Measurements from ENCODE around the gene SLC35F1.

SLC35F1 gene

DNA sequence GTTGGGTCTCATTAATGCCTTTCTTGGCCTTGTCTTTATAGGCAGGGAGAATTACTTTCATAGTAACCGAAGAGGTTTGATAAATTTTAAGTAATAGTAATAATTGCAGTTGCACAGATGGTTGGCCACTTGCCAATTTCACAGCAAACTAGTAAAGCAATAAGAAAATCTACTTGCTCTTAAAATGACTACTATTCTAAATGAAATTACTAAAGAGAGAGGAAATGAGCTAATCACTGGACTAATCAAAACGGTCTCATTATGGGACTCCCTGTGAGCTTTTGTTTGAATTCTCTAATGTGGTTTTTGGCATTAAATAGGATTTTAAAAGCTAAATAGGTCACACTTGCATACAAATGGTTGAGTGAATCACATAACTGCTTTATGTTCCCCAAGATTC, 413.6 kb downstream of the SLC35F1 start:
- Histone ChIP-seq H3K36me3 (ENCODE audit: control insufficient read depth in 5 of 5, insufficient read depth in 5 of 5, low read length in 5 of 5) (no peaks in the 10 kb centered on the region), H3K9me3 (ENCODE audit: control insufficient read depth in 5 of 5, low read length in 5 of 5) (no peaks in the 10 kb centered on the region), H3K4me3 (ENCODE audit: low read depth in 1 of 5, low read length in 5 of 5) (no peak overlapping the region), H3K27me3 (ENCODE audit: control insufficient read depth in 5 of 5, insufficient read depth in 4 of 5, low read length in 5 of 5) (no peaks in the 10 kb centered on the region), H3K27ac (ENCODE audit: low read depth, low read length) (no peak overlapping the region), H3K9ac (ENCODE audit: low read length in 5 of 5) (no peak overlapping the region), H3K4me1 (ENCODE audit: control insufficient read depth in 5 of 5, insufficient read depth in 5 of 5, low read length in 5 of 5) (peaks cover 3 to 28% (median 20%) of the 10 kb centered on the region in 5 donors)

DNA sequence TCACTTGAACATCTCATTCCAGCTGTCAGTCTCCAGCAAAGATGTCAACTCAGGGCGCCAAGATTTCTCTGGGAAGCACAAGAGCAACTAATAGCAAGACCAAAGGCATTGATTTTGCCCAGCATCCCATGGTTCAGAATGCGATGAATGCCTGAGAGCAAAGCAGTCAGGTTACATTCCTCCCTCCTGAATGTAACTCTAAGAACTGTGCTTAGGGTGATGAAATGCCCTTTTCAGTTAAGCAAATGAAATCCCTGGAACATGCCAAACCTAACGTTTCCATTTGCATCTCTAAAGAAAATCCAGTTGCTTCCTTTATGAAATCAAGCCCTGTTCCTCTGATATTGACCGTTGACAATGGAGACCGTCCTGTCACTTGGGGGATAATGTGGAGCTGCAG, 417.1 kb downstream of the SLC35F1 start:
- Histone ChIP-seq H3K9me3 (ENCODE audit: control insufficient read depth in 5 of 5, low read length in 5 of 5) (no peaks in the 10 kb centered on the region), H3K27ac (ENCODE audit: low read depth, low read length) (no peak overlapping the region), H3K27me3 (ENCODE audit: control insufficient read depth in 5 of 5, insufficient read depth in 4 of 5, low read length in 5 of 5) (no peaks in the 10 kb centered on the region), H3K4me1 (ENCODE audit: control insufficient read depth in 5 of 5, insufficient read depth in 5 of 5, low read length in 5 of 5) (no peaks in the 10 kb centered on the region), H3K9ac (ENCODE audit: low read length in 5 of 5) (no peak overlapping the region), H3K36me3 (ENCODE audit: control insufficient read depth in 5 of 5, insufficient read depth in 5 of 5, low read length in 5 of 5) (no peaks in the 10 kb centered on the region), H3K4me3 (ENCODE audit: low read depth in 1 of 5, low read length in 5 of 5) (no peak overlapping the region)

- no peaks in the 10 kb centered on the region for H3K9me3 ChIP-seq (ENCODE audit: control insufficient read depth in 5 of 5, low read length in 5 of 5)
- H3K4me1 ChIP-seq (ENCODE audit: control insufficient read depth in 5 of 5, insufficient read depth in 5 of 5, low read length in 5 of 5) = no peaks in the 10 kb centered on the region
- no peaks in the 10 kb centered on the region for H3K27me3 ChIP-seq (ENCODE audit: control insufficient read depth in 5 of 5, insufficient read depth in 4 of 5, low read length in 5 of 5)
- no peak overlapping the region for H3K27ac ChIP-seq (ENCODE audit: low read depth, low read length)
- H3K36me3 ChIP-seq (ENCODE audit: control insufficient read depth in 5 of 5, insufficient read depth in 5 of 5, low read length in 5 of 5) = no peaks in the 10 kb centered on the region
- H3K4me3 ChIP-seq (ENCODE audit: low read depth in 1 of 5, low read length in 5 of 5) = no peak overlapping the region
- no peak overlapping the region for H3K9ac ChIP-seq (ENCODE audit: low read length in 5 of 5)
Measured at GRCh38 chr6:118325220-118325860, 418.3 kb downstream of the SLC35F1 start.

DNA sequence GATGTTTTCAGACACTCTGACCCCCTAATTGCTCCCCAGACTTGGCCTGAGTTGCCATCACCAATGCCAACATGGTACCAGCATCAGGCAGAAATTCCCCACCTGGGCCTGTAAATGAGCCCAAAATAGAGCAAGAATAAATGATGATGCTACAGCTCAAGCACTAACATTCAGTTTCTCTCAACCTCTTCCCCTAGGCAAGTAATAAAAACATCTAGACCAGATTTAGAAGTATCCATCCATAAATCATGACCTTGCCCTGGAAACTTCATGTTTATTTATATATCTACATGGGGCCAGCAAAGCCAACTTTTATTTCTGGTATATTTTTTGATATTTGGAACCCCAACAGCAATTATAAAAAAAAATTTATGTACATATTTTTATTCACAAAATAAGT, 419.6 kb downstream of the SLC35F1 start:
- H3K36me3 ChIP-seq (ENCODE audit: control insufficient read depth in 5 of 5, insufficient read depth in 5 of 5, low read length in 5 of 5) = no peaks in the 10 kb centered on the region
- H3K4me1 ChIP-seq (ENCODE audit: control insufficient read depth in 5 of 5, insufficient read depth in 5 of 5, low read length in 5 of 5) = no peaks in the 10 kb centered on the region
- no peak overlapping the region for H3K9ac ChIP-seq (ENCODE audit: low read length in 5 of 5)
- H3K27ac ChIP-seq (ENCODE audit: low read depth, low read length) = no peak overlapping the region
- no peaks in the 10 kb centered on the region for H3K27me3 ChIP-seq (ENCODE audit: control insufficient read depth in 5 of 5, insufficient read depth in 4 of 5, low read length in 5 of 5)
- H3K4me3 ChIP-seq (ENCODE audit: low read depth in 1 of 5, low read length in 5 of 5) = no peak overlapping the region
- H3K9me3 ChIP-seq (ENCODE audit: control insufficient read depth in 5 of 5, low read length in 5 of 5) = no peaks in the 10 kb centered on the region

GRCh38 chr6:118327237-118327636, 420.2 kb downstream of the SLC35F1 start:
- no peak overlapping the region for H3K4me3 ChIP-seq (ENCODE audit: low read depth in 1 of 5, low read length in 5 of 5)
- no peaks in the 10 kb centered on the region for H3K4me1 ChIP-seq (ENCODE audit: control insufficient read depth in 5 of 5, insufficient read depth in 5 of 5, low read length in 5 of 5)
- H3K27me3 ChIP-seq (ENCODE audit: control insufficient read depth in 5 of 5, insufficient read depth in 4 of 5, low read length in 5 of 5) = no peaks in the 10 kb centered on the region
- no peak overlapping the region for H3K27ac ChIP-seq (ENCODE audit: low read depth, low read length)
- H3K36me3 ChIP-seq (ENCODE audit: control insufficient read depth in 5 of 5, insufficient read depth in 5 of 5, low read length in 5 of 5) = no peaks in the 10 kb centered on the region
- H3K9ac ChIP-seq (ENCODE audit: low read length in 5 of 5) = no peak overlapping the region
- H3K9me3 ChIP-seq (ENCODE audit: control insufficient read depth in 5 of 5, low read length in 5 of 5) = no peaks in the 10 kb centered on the region

GRCh38 chr6:118333772-118334171, 426.7 kb downstream of the SLC35F1 start:
- H3K9ac ChIP-seq (ENCODE audit: low read length in 5 of 5) = no peak overlapping the region
- H3K27ac ChIP-seq (ENCODE audit: low read depth, low read length) = no peak overlapping the region
- H3K27me3 ChIP-seq (ENCODE audit: control insufficient read depth in 5 of 5, insufficient read depth in 4 of 5, low read length in 5 of 5) = no peaks in the 10 kb centered on the region
- H3K4me1 ChIP-seq (ENCODE audit: control insufficient read depth in 5 of 5, insufficient read depth in 5 of 5, low read length in 5 of 5) = no peaks in the 10 kb centered on the region
- no peaks in the 10 kb centered on the region for H3K36me3 ChIP-seq (ENCODE audit: control insufficient read depth in 5 of 5, insufficient read depth in 5 of 5, low read length in 5 of 5)
- no peaks in the 10 kb centered on the region for H3K9me3 ChIP-seq (ENCODE audit: control insufficient read depth in 5 of 5, low read length in 5 of 5)
- no peak overlapping the region for H3K4me3 ChIP-seq (ENCODE audit: low read depth in 1 of 5, low read length in 5 of 5)

DNA sequence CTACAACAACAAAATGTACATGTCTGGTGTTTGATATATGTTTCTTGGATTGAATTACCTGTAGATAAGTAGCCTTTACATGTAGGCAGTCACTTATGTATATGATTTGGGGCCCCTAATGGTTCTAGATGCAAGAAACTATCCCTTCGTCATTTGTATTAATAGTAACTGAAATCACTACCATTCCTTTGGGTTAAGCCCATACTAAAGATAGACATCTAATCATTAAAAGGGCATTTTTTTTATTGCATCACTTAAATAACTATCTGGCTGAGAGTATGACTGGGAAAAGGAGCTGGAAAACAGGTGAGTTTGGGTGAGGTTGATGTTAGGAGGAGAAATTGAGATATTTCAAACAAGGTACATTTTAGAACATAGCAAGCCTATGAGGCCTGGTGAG, 427.6 kb downstream of the SLC35F1 start:
- H3K27ac ChIP-seq (ENCODE audit: low read depth, low read length) = no peak overlapping the region
- H3K4me1 ChIP-seq (ENCODE audit: control insufficient read depth in 5 of 5, insufficient read depth in 5 of 5, low read length in 5 of 5) = no peaks in the 10 kb centered on the region
- no peaks in the 10 kb centered on the region for H3K9me3 ChIP-seq (ENCODE audit: control insufficient read depth in 5 of 5, low read length in 5 of 5)
- no peak overlapping the region for H3K4me3 ChIP-seq (ENCODE audit: low read depth in 1 of 5, low read length in 5 of 5)
- H3K9ac ChIP-seq (ENCODE audit: low read length in 5 of 5) = no peak overlapping the region
- no peaks in the 10 kb centered on the region for H3K36me3 ChIP-seq (ENCODE audit: control insufficient read depth in 5 of 5, insufficient read depth in 5 of 5, low read length in 5 of 5)
- no peaks in the 10 kb centered on the region for H3K27me3 ChIP-seq (ENCODE audit: control insufficient read depth in 5 of 5, insufficient read depth in 4 of 5, low read length in 5 of 5)

DNA sequence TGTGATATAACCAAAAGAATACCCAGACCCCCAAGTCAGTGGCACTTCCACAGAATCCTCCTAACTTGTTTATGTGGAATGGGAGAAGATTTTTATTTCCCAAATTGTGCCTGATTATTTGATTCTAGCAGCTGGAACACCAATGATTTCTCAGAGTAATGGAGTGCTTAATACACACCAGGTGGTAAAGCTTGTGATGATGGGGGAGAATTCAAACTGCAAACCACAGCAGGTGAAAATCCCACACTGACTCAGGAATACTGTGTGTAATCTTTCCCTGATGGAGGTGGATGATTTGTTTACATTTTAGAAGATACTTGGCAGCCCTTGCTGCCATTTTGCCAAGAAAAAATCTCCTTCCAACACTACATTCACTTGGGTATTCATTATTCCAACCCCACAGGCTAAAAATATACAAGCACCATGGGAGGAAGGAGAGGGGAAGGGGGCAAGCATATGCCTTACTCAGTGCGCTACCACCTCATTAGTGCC, 428.3 kb downstream of the SLC35F1 start:
- no peaks in the 10 kb centered on the region for H3K27me3 ChIP-seq (ENCODE audit: control insufficient read depth in 5 of 5, insufficient read depth in 4 of 5, low read length in 5 of 5)
- no peak overlapping the region for H3K27ac ChIP-seq (ENCODE audit: low read depth, low read length)
- no peak overlapping the region for H3K4me3 ChIP-seq (ENCODE audit: low read depth in 1 of 5, low read length in 5 of 5)
- H3K4me1 ChIP-seq (ENCODE audit: control insufficient read depth in 5 of 5, insufficient read depth in 5 of 5, low read length in 5 of 5) = no peaks in the 10 kb centered on the region
- no peaks in the 10 kb centered on the region for H3K36me3 ChIP-seq (ENCODE audit: control insufficient read depth in 5 of 5, insufficient read depth in 5 of 5, low read length in 5 of 5)
- H3K9ac ChIP-seq (ENCODE audit: low read length in 5 of 5) = no peak overlapping the region
- H3K9me3 ChIP-seq (ENCODE audit: control insufficient read depth in 5 of 5, low read length in 5 of 5) = no peaks in the 10 kb centered on the region

GRCh38 chr6:118344014-118344670, 437.1 kb downstream of the SLC35F1 start:
- no peak overlapping the region for H3K4me3 ChIP-seq (ENCODE audit: low read depth in 1 of 5, low read length in 5 of 5)
- H3K9me3 ChIP-seq (ENCODE audit: control insufficient read depth in 5 of 5, low read length in 5 of 5) = no peaks in the 10 kb centered on the region
- H3K4me1 ChIP-seq (ENCODE audit: control insufficient read depth in 5 of 5, insufficient read depth in 5 of 5, low read length in 5 of 5) = no peaks in the 10 kb centered on the region
- no peak overlapping the region for H3K27ac ChIP-seq (ENCODE audit: low read depth, low read length)
- H3K36me3 ChIP-seq (ENCODE audit: control insufficient read depth in 5 of 5, insufficient read depth in 5 of 5, low read length in 5 of 5) = no peaks in the 10 kb centered on the region
- H3K9ac ChIP-seq (ENCODE audit: low read length in 5 of 5) = no peak overlapping the region
- no peaks in the 10 kb centered on the region for H3K27me3 ChIP-seq (ENCODE audit: control insufficient read depth in 5 of 5, insufficient read depth in 4 of 5, low read length in 5 of 5)

GRCh38 chr6:118350881-118351430, 443.9 kb downstream of the SLC35F1 start:
- Histone ChIP-seq H3K9ac (ENCODE audit: low read length in 5 of 5) (no peak overlapping the region), H3K4me3 (ENCODE audit: low read depth in 1 of 5, low read length in 5 of 5) (no peak overlapping the region), H3K27ac (ENCODE audit: low read depth, low read length) (no peak overlapping the region), H3K9me3 (ENCODE audit: control insufficient read depth in 5 of 5, low read length in 5 of 5) (no peaks in the 10 kb centered on the region), H3K27me3 (ENCODE audit: control insufficient read depth in 5 of 5, insufficient read depth in 4 of 5, low read length in 5 of 5) (no peaks in the 10 kb centered on the region), H3K4me1 (ENCODE audit: control insufficient read depth in 5 of 5, insufficient read depth in 5 of 5, low read length in 5 of 5) (no peaks in the 10 kb centered on the region), H3K36me3 (ENCODE audit: control insufficient read depth in 5 of 5, insufficient read depth in 5 of 5, low read length in 5 of 5) (no peaks in the 10 kb centered on the region)

Data from subcutaneous abdominal adipose tissue (tissue), 5 donors.